Endothelial cell (in vitro differentiated cells): ENCODE measurements around the gene TTBK1. TPM values are rescaled to one million over a fixed set of nuclear protein-coding genes. Genes with fewer than 3 reads are reported as not detected.
A peak's percentile ranks its signal among the peaks of the same experiment; 100 is the strongest.

Source experiments
- DNase-seq: peaks from one replicate; pipeline ENCODE4 v3.0.0; 2021; ENCODE audit warnings: low spot score
- H3K27ac Mint-ChIP-seq: one replicate; pipeline ENCODE4 v1.8.0; 2021; ENCODE audit warnings: mixed read lengths, inconsistent platforms; ENCODE audit not compliant: unreplicated experiment
- H3K27me3 Mint-ChIP-seq: one replicate; pipeline ENCODE4 v1.8.0; 2021; ENCODE audit warnings: mild to moderate bottlenecking, moderate library complexity, mixed read lengths, inconsistent platforms; ENCODE audit not compliant: unreplicated experiment
- H3K36me3 Mint-ChIP-seq: one replicate; pipeline ENCODE4 v1.8.0; 2021; ENCODE audit warnings: mild to moderate bottlenecking, low read depth, mixed read lengths, inconsistent platforms; ENCODE audit not compliant: unreplicated experiment
- H3K4me1 Mint-ChIP-seq: one replicate; pipeline ENCODE4 v1.8.0; 2021; ENCODE audit warnings: mild to moderate bottlenecking, mixed read lengths, inconsistent platforms; ENCODE audit not compliant: unreplicated experiment
- H3K4me3 Mint-ChIP-seq: one replicate; pipeline ENCODE4 v1.8.0; 2021; ENCODE audit warnings: mild to moderate bottlenecking, mixed read lengths, inconsistent platforms; ENCODE audit not compliant: unreplicated experiment
- H3K9me3 Mint-ChIP-seq: one replicate; pipeline ENCODE4 v1.8.0; 2021; ENCODE audit warnings: mixed read lengths, inconsistent platforms; ENCODE audit not compliant: unreplicated experiment
- CTCF ChIP-seq: fragments of 200-600 bp; sonication (generic); IDR thresholded peaks from one replicate; pipeline ENCODE4 v1.5.0; 2021; ENCODE audit warnings: antibody characterized with exemption; ENCODE audit not compliant: unreplicated experiment
- total RNA-seq: library from RNA; stranded (reverse); fragmentation: NEBNext Ultra II Directional; extraction: Animal tissue kit (Norgen Biotek cat#: 25700); gene quantifications from one replicate; pipeline ENCODE4 v1.2.1, GENCODE V29; 2021; ENCODE audit not compliant: unreplicated experiment

Gene TTBK1
- total RNA-seq, 1 donor from 2014 or later, result 1.0 TPM

- Mint-ChIP-seq H3K36me3 (peaks cover 29% of the 10 kb centered on the region), H3K4me3 (no peak overlapping the region), H3K9me3 (no peaks in the 10 kb centered on the region), H3K27ac (no peak overlapping the region), H3K4me1 (peaks cover 13% of the 10 kb centered on the region), H3K27me3 (peaks cover 9% of the 10 kb centered on the region)
- TF ChIP-seq CTCF, result no peak
- DNase-seq, result no peak
Observed at GRCh38 chr6:43202451-43202850, 40.8 kb upstream of the TTBK1 start.

- no peak for DNase-seq
- Mint-ChIP-seq H3K36me3 (peaks cover 29% of the 10 kb centered on the region), H3K27me3 (peaks cover 9% of the 10 kb centered on the region), H3K9me3 (no peaks in the 10 kb centered on the region), H3K4me1 (peaks cover 13% of the 10 kb centered on the region), H3K27ac (no peak overlapping the region), H3K4me3 (no peak overlapping the region)
- no peak for TF ChIP-seq CTCF
Observed at GRCh38 chr6:43203029-43203717, 40.1 kb upstream of the TTBK1 start.

- no peak overlapping the region for H3K4me3 Mint-ChIP-seq
Observed at GRCh38 chr6:43203718-43204095, 39.6 kb upstream of the TTBK1 start.

GRCh38 chr6:43204271-43205105 lies 38.8 kb upstream of the TTBK1 start:
- Mint-ChIP-seq H3K4me3 (no peak overlapping the region), H3K4me1 (peaks cover 13% of the 10 kb centered on the region), H3K36me3 (peaks cover 29% of the 10 kb centered on the region), H3K9me3 (no peaks in the 10 kb centered on the region), H3K27ac (no peak overlapping the region), H3K27me3 (peaks cover 9% of the 10 kb centered on the region)
- TF ChIP-seq CTCF, result no peak
- DNase-seq, result no peak

More at GRCh38 chr6:43203718-43204095, 39.6 kb upstream of the TTBK1 start:
- no peak overlapping the region for H3K27ac Mint-ChIP-seq
- peaks cover 13% of the 10 kb centered on the region for H3K4me1 Mint-ChIP-seq
- H3K36me3 Mint-ChIP-seq, result peaks cover 29% of the 10 kb centered on the region
- H3K27me3 Mint-ChIP-seq, result peaks cover 9% of the 10 kb centered on the region
- no peaks in the 10 kb centered on the region for H3K9me3 Mint-ChIP-seq
- no peak for TF ChIP-seq CTCF
- DNase-seq, result no peak

- H3K27ac Mint-ChIP-seq, result no peak overlapping the region
- H3K4me3 Mint-ChIP-seq, result peak overlapping the region; percentile 59
- no peaks in the 10 kb centered on the region for H3K9me3 Mint-ChIP-seq
- H3K36me3 Mint-ChIP-seq, result peaks cover 21% of the 10 kb centered on the region
- TF ChIP-seq CTCF, result no peak
- DNase-seq, result no peak
- H3K4me1 Mint-ChIP-seq, result peaks cover 4% of the 10 kb centered on the region
- H3K27me3 Mint-ChIP-seq, result peaks cover 6% of the 10 kb centered on the region
Observed at GRCh38 chr6:43205849-43206248, 37.4 kb upstream of the TTBK1 start.
